Panc1 (cell line): Measurements from ENCODE around the gene PTGES3. TPM values are rescaled to one million over a fixed set of nuclear protein-coding genes. Genes with fewer than 3 reads are reported as not detected.
A peak's percentile ranks its signal among the peaks of the same experiment; 100 is the strongest.

ENCODE experiments used
- ATAC-seq: fragments of 200-7000 bp; cut with Tn5 transposase; 2 replicates; pipeline ENCODE4 v1.9.1; 2020; ENCODE audit warnings: mild to moderate bottlenecking, moderate library complexity
- BruUV-seq: library from RNA; stranded (reverse); fragments of 400-500 nt; replicated peaks from 2 replicates; lab custom pipeline; 2021; lab: Mats Ljungman, UMichigan
- CTCF ChIA-PET: fragments of 300-600 bp; sonication (Branson Sonifier 250); formaldehyde crosslinking; loops from one replicate; lab custom pipeline; 2022; ENCODE audit warnings: antibody characterized with exemption; lab: Charles Lee
- POLR2A ChIA-PET: fragments of 300-600 bp; sonication (Branson Sonifier 250); formaldehyde crosslinking; loops from one replicate; lab custom pipeline; 2022; ENCODE audit warnings: antibody characterized with exemption; lab: Charles Lee
- DNase-seq: peaks from one replicate; pipeline ENCODE4 v3.0.0-alpha.2; 2010; ENCODE audit warnings: low read depth, low spot score
- H3K27ac ChIP-seq: 2 replicates; pipeline ENCODE4 v1.5.1; 2011; ENCODE audit warnings: mild to moderate bottlenecking, low read length, inconsistent platforms
- H3K27me3 ChIP-seq: fragments of 200-500 bp; sonication (Bioruptor generic); 2 replicates; pipeline ENCODE4 v1.6.0; 2014; ENCODE audit warnings: low read length, inconsistent platforms; ENCODE audit not compliant: control insufficient read depth, insufficient read depth
- H3K36me3 ChIP-seq: fragments of 200-500 bp; sonication (Bioruptor generic); 2 replicates; pipeline ENCODE4 v1.5.1; 2014; ENCODE audit warnings: inconsistent platforms, mild to moderate bottlenecking, low read length, moderate library complexity; ENCODE audit not compliant: control insufficient read depth, insufficient read depth
- H3K4me1 ChIP-seq: 2 replicates; pipeline ENCODE4 v1.5.1; 2011; ENCODE audit warnings: inconsistent platforms, mild to moderate bottlenecking, low read length, moderate library complexity; ENCODE audit not compliant: control insufficient read depth, insufficient read depth
- H3K4me3 ChIP-seq, 2 experiments: 2 replicates each; pipeline ENCODE4 v1.5.1; 2011 to 2012; ENCODE audit warnings: low read depth in 2 of 2, low read length in 2 of 2, mild to moderate bottlenecking in 2 of 2, inconsistent platforms in 1 of 2, moderate library complexity in 1 of 2
- H3K9me3 ChIP-seq: fragments of 200-500 bp; sonication (Bioruptor generic); 2 replicates; pipeline ENCODE4 v1.5.1; 2014; ENCODE audit warnings: low read depth, mild to moderate bottlenecking, inconsistent platforms, low read length, moderate library complexity; ENCODE audit not compliant: control insufficient read depth, insufficient read depth
- CTCF ChIP-seq: fragments of 450-650 bp; IDR thresholded peaks from 2 replicates; pipeline ENCODE4 v1.5.1; 2017; ENCODE audit warnings: mild to moderate bottlenecking
- POLR2AphosphoS5 ChIP-seq: IDR thresholded peaks from 2 replicates; pipeline ENCODE4 v1.6.1; 2012; ENCODE audit warnings: mild to moderate bottlenecking, low read depth, low read length, moderate library complexity
- REST ChIP-seq, 2 experiments: IDR thresholded peaks; 2 replicates each; pipeline ENCODE4 v1.6.1; 2011 to 2012; ENCODE audit warnings: low read depth in 2 of 2, control low read depth in 1 of 2, low read length in 1 of 2, mild to moderate bottlenecking in 1 of 2, moderate library complexity in 1 of 2; ENCODE audit not compliant: insufficient read depth in 1 of 2
- SIN3A ChIP-seq: IDR thresholded peaks from 2 replicates; pipeline ENCODE4 v1.6.1; 2012; ENCODE audit warnings: low read depth, mild to moderate bottlenecking, low read length, moderate library complexity, borderline replicate concordance; ENCODE audit not compliant: insufficient read depth
- TCF7L2 ChIP-seq: IDR thresholded peaks from 2 replicates; pipeline ENCODE4 v1.6.1; 2011; ENCODE audit warnings: mild to moderate bottlenecking, low read depth, low read length, inconsistent platforms
- in situ Hi-C: cut with HindIII; loops from 2 replicates; pipeline ENCODE4 v1.10.0; 2016; ENCODE audit warnings: low sequenced_read_pairs, low pct_unique_long_range_greater_than_20kb
- intact Hi-C: fragments of 100-400 bp; cut with micrococcal nuclease; formaldehyde crosslinking; loops from one replicate; pipeline ENCODE4 v1.10.0; 2022; ENCODE audit not compliant: unreplicated experiment
- total RNA-seq: library from RNA; stranded (reverse); gene quantifications from one replicate; pipeline ENCODE4 v1.2.1, GENCODE V29; 2021; ENCODE audit not compliant: unreplicated experiment

Gene PTGES3
- total RNA-seq, 1 experiment from 2014 or later, result 339 TPM

- peaks cover 55% of the 10 kb centered on the region for H3K4me1 ChIP-seq
- H3K36me3 ChIP-seq, result peaks cover 27% of the 10 kb centered on the region
- no peak for TF ChIP-seq CTCF
- no peak for TF ChIP-seq POLR2AphosphoS5
- no peak for TF ChIP-seq SIN3A
- TF ChIP-seq REST (IDR thresholded peaks at IDR 0.05; ENCODE audit: insufficient read depth in 1 of 2, low read depth in 2 of 2, low read length in 1 of 2), result no peak
- TF ChIP-seq TCF7L2, result no peak
- CTCF ChIA-PET, result no interaction called here
- peak overlapping the region; percentile 100; the same call in 1 of the 2 replicates for H3K27ac ChIP-seq
- H3K4me3 ChIP-seq, result peak overlapping the region; percentile 25 to 93
- no peaks in the 10 kb centered on the region for H3K27me3 ChIP-seq
- in situ Hi-C loops, result no loop called here
- ATAC-seq (no peak), DNase-seq (no peak)
- intact Hi-C loops, result no loop called here
- POLR2A ChIA-PET, result interaction anchor here (0.6 kb wide), 2 partner anchors 23 to 29 kb away, joined by 6 to 12 read pairs; no protein-coding TSS in a partner anchor
- H3K9me3 ChIP-seq, result no peaks in the 10 kb centered on the region
- no TSS peak for BruUV-seq
These were observed 33.6 kb upstream of the PTGES3 start for GRCh38 chr12:56721721-56722120.

GRCh38 chr12:56721216-56721615 is 33.1 kb upstream of the PTGES3 start:
- Histone ChIP-seq H3K4me1 (peaks cover 59% of the 10 kb centered on the region), H3K36me3 (peaks cover 27% of the 10 kb centered on the region), H3K27me3 (no peaks in the 10 kb centered on the region), H3K27ac (peak overlapping the region; percentile 44), H3K4me3 (no peak overlapping the region; a peak in 1 of 4 replicates), H3K9me3 (no peaks in the 10 kb centered on the region)
- ATAC-seq, result no peak
- ChIA-PET POLR2A (interaction anchor here (0.7 kb wide), 1 partner anchor 75 kb away, joined by 7 read pairs; the partner anchor contains the start of gene ATP5F1B), CTCF (no interaction called here)
- no peak for DNase-seq
- no peak for TF ChIP-seq TCF7L2
- no peak for TF ChIP-seq SIN3A
- TF ChIP-seq CTCF, result no peak
- TF ChIP-seq REST (IDR thresholded peaks at IDR 0.05; ENCODE audit: insufficient read depth in 1 of 2, low read depth in 2 of 2, low read length in 1 of 2), result no peak
- no peak for TF ChIP-seq POLR2AphosphoS5
- intact Hi-C loops, result no loop called here
- BruUV-seq, result no TSS peak
- in situ Hi-C loops, result no loop called here
